ENCODE measurements around the gene CYP4F22.
A peak's percentile ranks its signal among the peaks of the same experiment; 100 is the strongest.

Gene CYP4F22

GRCh38 chr19:15557223-15557622 is 48.9 kb downstream of the CYP4F22 start:
- Mint-ChIP-seq H3K4me1 (ENCODE audit: low read depth) (peaks cover 15% of the 10 kb centered on the region), H3K27me3 (ENCODE audit: low read depth) (peaks cover under 1% of the 10 kb centered on the region), H3K36me3 (ENCODE audit: low read depth) (no peaks in the 10 kb centered on the region), H3K27ac (no peak overlapping the region), H3K4me3 (no peak overlapping the region), H3K9me3 (no peaks in the 10 kb centered on the region)
- DNase-seq (ENCODE audit: low spot score): no peak

- no peak for DNase-seq (ENCODE audit: low spot score)
- H3K36me3 Mint-ChIP-seq (ENCODE audit: low read depth): no peaks in the 10 kb centered on the region
- H3K4me1 Mint-ChIP-seq (ENCODE audit: low read depth): no peaks in the 10 kb centered on the region
- H3K27me3 Mint-ChIP-seq (ENCODE audit: low read depth): peaks cover 8% of the 10 kb centered on the region
- no peak overlapping the region for H3K27ac Mint-ChIP-seq
- H3K9me3 Mint-ChIP-seq: no peaks in the 10 kb centered on the region
- H3K4me3 Mint-ChIP-seq: no peak overlapping the region
Observed at GRCh38 chr19:15562145-15562544, 53.8 kb downstream of the CYP4F22 start.

GRCh38 chr19:15562861-15563260 is 54.5 kb downstream of the CYP4F22 start:
- no peak for DNase-seq (ENCODE audit: low spot score)
- Mint-ChIP-seq H3K27ac (no peak overlapping the region), H3K36me3 (ENCODE audit: low read depth) (no peaks in the 10 kb centered on the region), H3K27me3 (ENCODE audit: low read depth) (peaks cover 8% of the 10 kb centered on the region), H3K9me3 (no peaks in the 10 kb centered on the region), H3K4me3 (no peak overlapping the region), H3K4me1 (ENCODE audit: low read depth) (no peaks in the 10 kb centered on the region)

- Mint-ChIP-seq H3K4me1 (ENCODE audit: low read depth) (no peaks in the 10 kb centered on the region), H3K4me3 (no peak overlapping the region), H3K27me3 (ENCODE audit: low read depth) (peaks cover 8% of the 10 kb centered on the region), H3K9me3 (no peaks in the 10 kb centered on the region), H3K27ac (no peak overlapping the region), H3K36me3 (ENCODE audit: low read depth) (no peaks in the 10 kb centered on the region)
- DNase-seq (ENCODE audit: low spot score): no peak
Observed at GRCh38 chr19:15563325-15563794, 55.0 kb downstream of the CYP4F22 start.

GRCh38 chr19:15563931-15564330 is 55.6 kb downstream of the CYP4F22 start:
- Mint-ChIP-seq H3K9me3 (no peaks in the 10 kb centered on the region), H3K27ac (no peak overlapping the region), H3K36me3 (ENCODE audit: low read depth) (no peaks in the 10 kb centered on the region), H3K4me3 (no peak overlapping the region), H3K4me1 (ENCODE audit: low read depth) (no peaks in the 10 kb centered on the region), H3K27me3 (ENCODE audit: low read depth) (peaks cover 8% of the 10 kb centered on the region)
- no peak for DNase-seq (ENCODE audit: low spot score)

GRCh38 chr19:15564534-15565168 is 56.3 kb downstream of the CYP4F22 start:
- Mint-ChIP-seq H3K4me3 (no peak overlapping the region), H3K4me1 (ENCODE audit: low read depth) (no peaks in the 10 kb centered on the region), H3K9me3 (no peaks in the 10 kb centered on the region), H3K27ac (no peak overlapping the region), H3K27me3 (ENCODE audit: low read depth) (peaks cover 8% of the 10 kb centered on the region), H3K36me3 (ENCODE audit: low read depth) (no peaks in the 10 kb centered on the region)
- DNase-seq (ENCODE audit: low spot score): no peak

- H3K9me3 Mint-ChIP-seq: no peaks in the 10 kb centered on the region
- no peak overlapping the region for H3K27ac Mint-ChIP-seq
- no peaks in the 10 kb centered on the region for H3K36me3 Mint-ChIP-seq (ENCODE audit: low read depth)
- H3K4me1 Mint-ChIP-seq (ENCODE audit: low read depth): peaks cover 3% of the 10 kb centered on the region
- H3K27me3 Mint-ChIP-seq (ENCODE audit: low read depth): peaks cover 8% of the 10 kb centered on the region
- DNase-seq (ENCODE audit: low spot score): no peak
- H3K4me3 Mint-ChIP-seq: no peak overlapping the region
Observed at GRCh38 chr19:15570420-15570819, 62.1 kb downstream of the CYP4F22 start.

- Mint-ChIP-seq H3K36me3 (ENCODE audit: low read depth) (no peaks in the 10 kb centered on the region), H3K9me3 (no peaks in the 10 kb centered on the region), H3K27me3 (ENCODE audit: low read depth) (no peaks in the 10 kb centered on the region), H3K27ac (no peak overlapping the region), H3K4me1 (ENCODE audit: low read depth) (peaks cover 2% of the 10 kb centered on the region), H3K4me3 (no peak overlapping the region)
- no peak for DNase-seq (ENCODE audit: low spot score)
Observed at GRCh38 chr19:15575406-15575805, 67.1 kb downstream of the CYP4F22 start.

GRCh38 chr19:15576526-15577156 is 68.3 kb downstream of the CYP4F22 start:
- peaks cover 4% of the 10 kb centered on the region for H3K27me3 Mint-ChIP-seq (ENCODE audit: low read depth)
- no peaks in the 10 kb centered on the region for H3K36me3 Mint-ChIP-seq (ENCODE audit: low read depth)
- H3K27ac Mint-ChIP-seq: no peak overlapping the region
- no peak for DNase-seq (ENCODE audit: low spot score)
- H3K4me3 Mint-ChIP-seq: no peak overlapping the region
- H3K9me3 Mint-ChIP-seq: no peaks in the 10 kb centered on the region
- H3K4me1 Mint-ChIP-seq (ENCODE audit: low read depth): no peaks in the 10 kb centered on the region

- no peak overlapping the region for H3K27ac Mint-ChIP-seq
- H3K4me3 Mint-ChIP-seq: no peak overlapping the region
- peaks cover 4% of the 10 kb centered on the region for H3K27me3 Mint-ChIP-seq (ENCODE audit: low read depth)
- H3K36me3 Mint-ChIP-seq (ENCODE audit: low read depth): no peaks in the 10 kb centered on the region
- H3K4me1 Mint-ChIP-seq (ENCODE audit: low read depth): no peaks in the 10 kb centered on the region
- H3K9me3 Mint-ChIP-seq: no peaks in the 10 kb centered on the region
- DNase-seq (ENCODE audit: low spot score): no peak
Observed at GRCh38 chr19:15577184-15577771, 69.0 kb downstream of the CYP4F22 start.

- Mint-ChIP-seq H3K36me3 (ENCODE audit: low read depth) (no peaks in the 10 kb centered on the region), H3K4me3 (no peak overlapping the region), H3K9me3 (no peaks in the 10 kb centered on the region), H3K27me3 (ENCODE audit: low read depth) (peaks cover 4% of the 10 kb centered on the region), H3K27ac (no peak overlapping the region), H3K4me1 (ENCODE audit: low read depth) (no peaks in the 10 kb centered on the region)
- no peak for DNase-seq (ENCODE audit: low spot score)
Observed at GRCh38 chr19:15583346-15583745, 75.0 kb downstream of the CYP4F22 start.

- H3K4me1 Mint-ChIP-seq (ENCODE audit: low read depth): no peaks in the 10 kb centered on the region
- DNase-seq (ENCODE audit: low spot score): no peak
- H3K4me3 Mint-ChIP-seq: peak overlapping the region; percentile 46
- no peak overlapping the region for H3K27ac Mint-ChIP-seq
- H3K9me3 Mint-ChIP-seq: no peaks in the 10 kb centered on the region
- peaks cover 4% of the 10 kb centered on the region for H3K27me3 Mint-ChIP-seq (ENCODE audit: low read depth)
- H3K36me3 Mint-ChIP-seq (ENCODE audit: low read depth): no peaks in the 10 kb centered on the region
Observed at GRCh38 chr19:15584095-15584494, 75.8 kb downstream of the CYP4F22 start.

- H3K36me3 Mint-ChIP-seq (ENCODE audit: low read depth): no peaks in the 10 kb centered on the region
- DNase-seq (ENCODE audit: low spot score): peak; percentile 58
- no peaks in the 10 kb centered on the region for H3K4me1 Mint-ChIP-seq (ENCODE audit: low read depth)
- H3K9me3 Mint-ChIP-seq: no peaks in the 10 kb centered on the region
- H3K4me3 Mint-ChIP-seq: peak overlapping the region; percentile 46
- H3K27ac Mint-ChIP-seq: no peak overlapping the region
- peaks cover 4% of the 10 kb centered on the region for H3K27me3 Mint-ChIP-seq (ENCODE audit: low read depth)
Observed at GRCh38 chr19:15584541-15585115, 76.3 kb downstream of the CYP4F22 start.

- Mint-ChIP-seq H3K27ac (no peak overlapping the region), H3K9me3 (no peaks in the 10 kb centered on the region), H3K36me3 (ENCODE audit: low read depth) (no peaks in the 10 kb centered on the region), H3K4me3 (no peak overlapping the region), H3K27me3 (ENCODE audit: low read depth) (no peaks in the 10 kb centered on the region), H3K4me1 (ENCODE audit: low read depth) (no peaks in the 10 kb centered on the region)
- DNase-seq (ENCODE audit: low spot score): no peak
Observed at GRCh38 chr19:15587663-15588062, 79.3 kb downstream of the CYP4F22 start.
